NOMO-1 treated with dmso at 0.1 percent for 144 hours (cell line): Measurements from ENCODE around the gene LRCH3.
A peak's percentile ranks its signal among the peaks of the same experiment; 100 is the strongest.

Experiments
- DNase-seq: peaks from one replicate; lab custom pipeline; 2025; ENCODE audit not compliant: unreplicated experiment; lab: John Stamatoyannopoulos, UW

The LRCH3 gene

DNA sequence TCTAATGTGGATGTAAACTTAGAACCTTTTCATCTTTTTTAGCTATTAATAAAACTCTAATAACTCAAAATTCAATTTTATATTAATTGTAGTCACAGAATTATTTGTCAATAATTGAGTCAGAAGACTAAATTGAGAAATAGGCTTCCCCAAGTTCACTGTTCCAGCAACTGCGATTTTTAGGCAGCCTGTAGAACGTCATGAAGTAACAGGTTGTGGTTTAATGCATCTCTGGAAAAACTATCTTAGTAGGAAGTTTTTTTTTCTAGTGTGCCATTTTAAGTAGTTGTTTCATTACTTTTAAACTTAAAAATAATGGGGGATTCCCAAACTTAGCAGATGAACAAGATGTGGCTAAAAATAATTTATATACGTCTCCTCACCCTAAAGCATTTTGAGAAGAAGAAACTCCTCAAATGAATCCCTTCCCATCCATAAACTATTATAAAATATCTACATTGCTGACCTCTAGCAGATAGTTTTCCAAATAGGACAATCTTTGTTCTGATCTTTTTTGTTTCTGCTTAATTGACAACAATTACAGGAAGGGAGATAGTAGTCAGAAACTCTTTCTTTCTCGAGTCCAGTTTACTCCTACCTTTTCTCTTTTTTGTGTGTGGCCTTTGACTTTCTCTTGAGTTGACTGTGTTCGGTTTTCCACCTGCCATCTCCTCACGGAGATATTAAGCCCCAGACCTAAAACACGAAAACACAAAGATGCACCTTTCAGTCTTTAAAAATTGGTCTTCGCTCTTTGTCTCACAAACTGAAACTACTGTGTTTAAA, 43.1 kb downstream of the LRCH3 start:
- DNase-seq = no peak

DNA sequence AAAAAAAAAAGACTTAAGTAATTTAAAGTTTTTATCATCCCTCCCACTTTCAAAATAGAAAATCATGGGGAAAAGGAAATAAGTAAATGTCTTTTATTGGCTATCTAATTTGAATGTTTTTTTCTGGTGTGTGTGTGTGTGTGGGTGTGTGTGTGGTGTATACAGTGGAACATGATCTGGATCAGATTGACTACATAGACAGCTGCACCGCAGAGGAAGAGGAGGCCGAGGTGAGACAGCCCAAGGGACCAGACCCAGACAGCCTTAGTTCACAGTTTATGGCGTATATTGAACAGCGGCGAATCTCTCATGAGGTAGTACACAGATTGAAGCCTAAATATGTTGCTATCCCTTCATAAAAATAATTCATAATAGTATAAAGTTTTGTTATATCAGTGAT, 44.5 kb downstream of the LRCH3 start:
- no peak for DNase-seq

DNA sequence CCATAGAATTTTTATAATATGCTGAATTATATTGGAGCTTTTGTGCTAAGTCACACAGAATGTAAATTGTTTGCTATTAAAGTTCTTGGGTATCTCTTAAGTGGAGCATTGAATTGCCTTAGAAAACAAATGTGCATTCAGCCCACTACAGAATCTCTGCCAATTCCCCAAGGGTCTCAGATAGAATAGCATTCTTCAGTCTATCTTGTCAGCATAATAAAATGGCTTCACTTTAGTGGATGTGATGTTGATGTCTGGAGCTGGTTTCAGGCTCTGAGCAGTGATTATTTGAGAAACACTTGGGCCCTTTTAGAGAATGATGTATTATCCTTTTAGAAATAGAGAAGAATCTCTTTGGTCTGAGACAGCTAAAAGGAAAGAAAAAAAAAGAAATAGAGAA, 45.2 kb downstream of the LRCH3 start:
- no peak for DNase-seq

DNA sequence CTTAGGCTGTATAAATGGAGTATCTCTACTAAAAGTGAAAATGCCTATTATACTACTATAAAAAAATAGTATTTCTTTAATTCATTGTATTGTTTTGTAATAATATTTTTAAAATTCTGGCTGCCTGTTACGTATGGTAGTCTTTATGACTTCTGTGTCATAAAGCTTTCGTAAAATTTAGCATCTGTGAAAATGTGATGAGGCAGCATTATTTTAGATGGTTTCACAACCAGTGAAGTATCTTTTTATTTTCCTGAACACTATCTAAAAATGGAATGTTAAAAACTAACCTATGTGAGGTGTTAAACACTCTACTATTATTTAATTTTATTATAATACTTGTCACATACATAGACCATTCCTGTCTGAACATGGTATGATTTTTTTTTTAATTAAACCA, 46.2 kb downstream of the LRCH3 start:
- DNase-seq = no peak

DNA sequence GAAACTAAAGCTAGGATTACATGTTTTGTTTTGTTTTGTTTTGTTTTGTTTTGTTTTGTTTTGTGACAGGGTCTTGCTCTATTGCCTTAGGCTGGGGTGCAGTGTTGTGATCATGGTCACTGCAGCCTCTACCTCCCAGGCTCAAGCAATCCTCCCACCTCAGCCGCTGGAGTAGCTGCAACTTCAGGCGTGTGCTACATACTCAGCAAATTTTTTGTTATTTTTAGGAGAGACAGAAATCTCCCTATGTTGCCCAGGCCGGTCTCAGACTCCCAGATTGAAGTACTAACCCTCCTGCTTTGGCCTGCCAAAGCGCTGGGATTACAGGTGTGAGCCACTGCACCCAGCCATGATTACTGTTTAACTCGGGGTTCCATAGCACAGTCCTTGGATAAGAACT, 50.7 kb downstream of the LRCH3 start:
- no peak for DNase-seq

DNA sequence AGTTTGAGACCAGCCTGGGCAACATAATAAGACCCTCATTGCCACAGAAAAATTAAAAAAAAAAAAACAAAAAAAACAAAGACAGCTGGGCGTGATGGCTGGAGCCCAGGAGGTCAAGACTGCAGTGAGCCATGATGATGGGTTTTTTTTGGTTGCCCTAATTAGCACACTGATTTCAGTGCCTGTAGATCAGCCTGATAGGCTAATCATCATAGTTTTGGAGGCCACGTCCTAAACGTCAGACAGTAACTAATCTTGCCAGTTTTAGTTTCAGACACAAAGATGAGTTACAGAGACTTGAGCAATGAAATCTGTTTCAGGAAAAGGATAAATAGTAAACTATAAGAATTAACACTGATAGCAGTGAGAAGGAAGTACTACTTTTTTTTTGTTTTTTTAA, 55.4 kb downstream of the LRCH3 start:
- DNase-seq = no peak

DNA sequence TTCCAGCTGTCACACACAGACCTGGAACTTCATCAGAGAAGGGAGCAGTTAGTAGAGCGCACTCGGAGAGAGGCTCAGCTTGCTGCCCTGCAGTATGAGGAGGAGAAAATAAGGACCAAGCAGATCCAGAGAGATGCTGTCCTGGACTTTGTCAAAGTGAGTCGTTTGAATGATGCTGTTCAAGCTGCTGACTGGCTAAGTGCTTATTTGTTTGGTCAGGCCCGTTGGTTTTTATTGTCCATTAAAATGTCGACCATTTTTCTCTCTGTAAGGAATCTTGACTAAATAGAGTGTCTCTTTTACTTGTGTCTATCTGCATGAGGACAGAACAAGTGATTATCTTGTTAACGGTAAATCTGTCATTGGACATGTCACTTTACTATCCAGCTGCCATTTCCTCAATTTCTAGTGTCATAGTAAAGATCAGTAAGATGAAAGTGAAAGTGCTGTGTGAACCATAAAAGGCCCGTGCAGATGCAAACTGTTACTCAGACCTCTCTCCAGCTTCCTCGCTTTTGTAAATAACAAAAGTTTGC, 56.9 kb downstream of the LRCH3 start:
- peak; percentile 62 for DNase-seq

DNA sequence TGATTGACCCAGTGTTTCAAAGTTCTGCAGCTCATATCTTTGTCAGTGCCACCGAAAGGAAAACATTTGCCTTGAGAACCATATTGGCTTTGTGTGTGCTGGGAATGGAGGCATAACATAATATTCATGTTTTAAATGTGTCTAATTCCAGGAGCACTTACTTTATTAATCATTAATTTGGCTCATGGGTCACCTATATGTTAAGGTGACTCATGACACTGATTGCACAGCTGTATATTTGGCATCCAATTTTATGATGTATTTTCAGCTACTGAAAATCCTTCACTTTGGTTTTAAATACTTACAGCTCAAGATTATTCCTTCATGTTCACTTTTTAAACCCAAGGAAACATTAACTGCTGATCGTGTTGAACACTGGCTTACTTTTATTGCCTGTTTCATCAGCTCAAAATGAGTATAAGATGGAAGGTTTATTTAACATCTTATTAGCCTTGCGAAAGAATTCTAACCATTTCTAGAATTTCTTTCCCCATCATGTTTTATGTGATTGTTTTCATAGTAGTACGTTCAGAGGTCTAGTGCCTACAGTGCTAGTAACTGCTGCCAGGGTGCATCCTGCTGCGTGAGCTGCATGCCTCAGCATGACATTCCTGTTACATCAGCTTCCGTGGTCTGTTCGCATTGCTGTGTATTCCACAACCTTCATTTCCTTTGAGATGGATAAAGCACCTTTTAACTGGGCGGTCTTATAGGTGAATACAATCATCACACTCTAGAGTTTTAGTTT, 63.7 kb downstream of the LRCH3 start:
- DNase-seq = no peak

DNA sequence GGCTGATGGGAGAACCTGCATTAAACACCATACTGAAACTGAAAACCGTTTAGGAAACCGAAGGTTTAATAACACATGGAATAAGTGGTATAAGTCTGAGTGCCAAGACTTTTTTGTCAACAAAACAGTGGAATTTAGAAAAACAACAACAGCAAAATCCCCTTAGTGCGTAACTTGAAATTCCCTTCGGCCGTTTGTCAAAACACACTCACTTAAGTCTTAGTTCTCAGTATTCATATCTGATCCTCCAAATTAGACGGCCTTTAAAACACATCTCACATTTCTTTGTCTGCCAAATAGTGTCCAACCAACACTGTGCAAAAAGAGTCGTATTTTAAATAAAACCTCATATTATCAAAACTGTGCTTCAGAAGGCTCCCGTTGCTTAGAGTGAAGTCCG, 64.5 kb downstream of the LRCH3 start:
- no peak for DNase-seq

DNA sequence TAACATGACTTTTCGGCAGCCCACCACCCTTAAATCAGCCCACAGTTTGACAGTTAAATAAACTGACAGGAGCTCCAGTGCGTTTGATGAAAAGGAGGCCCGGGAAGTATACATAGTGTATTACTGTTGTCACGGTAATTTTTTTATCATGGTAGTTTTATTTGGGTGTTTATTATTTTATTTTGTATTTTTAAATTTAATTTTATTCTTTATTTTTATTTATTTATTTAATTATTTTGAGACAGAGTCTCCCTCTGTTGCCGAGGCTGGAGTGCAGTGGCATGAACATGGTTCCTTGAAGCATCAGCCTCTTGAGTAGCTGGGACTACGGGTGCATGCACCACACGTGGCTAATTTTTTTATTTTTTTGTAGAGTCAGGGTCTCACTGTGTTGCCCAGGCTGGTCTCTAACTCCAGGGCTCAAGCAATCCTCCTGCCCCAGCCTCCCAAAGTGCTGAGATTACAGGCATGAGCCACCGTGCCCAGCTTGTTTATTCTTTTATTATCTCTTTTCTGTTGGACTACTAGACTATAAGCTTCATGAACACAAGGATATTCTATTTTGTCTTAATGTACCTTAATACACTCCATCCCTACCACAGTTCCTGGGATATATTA, 65.3 kb downstream of the LRCH3 start:
- no peak for DNase-seq

DNA sequence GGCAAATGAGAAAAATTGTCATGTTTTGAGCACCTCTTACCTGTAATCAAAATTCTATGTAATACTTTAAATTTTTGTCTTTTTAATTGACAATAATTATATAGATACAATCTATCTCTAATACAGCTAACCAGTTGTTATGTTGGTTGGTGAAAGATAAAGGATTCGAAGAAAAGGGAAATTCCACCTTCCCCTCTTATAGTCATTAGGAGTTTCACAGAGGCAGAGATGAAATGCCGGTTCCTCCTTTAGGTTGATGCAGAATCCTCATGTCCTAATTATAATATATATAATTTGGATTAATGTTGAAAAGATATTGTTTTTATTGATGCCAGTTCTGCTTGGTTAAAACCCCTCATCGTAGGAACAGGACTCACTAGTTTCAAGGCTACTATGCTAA, 67.1 kb downstream of the LRCH3 start:
- no peak for DNase-seq

DNA sequence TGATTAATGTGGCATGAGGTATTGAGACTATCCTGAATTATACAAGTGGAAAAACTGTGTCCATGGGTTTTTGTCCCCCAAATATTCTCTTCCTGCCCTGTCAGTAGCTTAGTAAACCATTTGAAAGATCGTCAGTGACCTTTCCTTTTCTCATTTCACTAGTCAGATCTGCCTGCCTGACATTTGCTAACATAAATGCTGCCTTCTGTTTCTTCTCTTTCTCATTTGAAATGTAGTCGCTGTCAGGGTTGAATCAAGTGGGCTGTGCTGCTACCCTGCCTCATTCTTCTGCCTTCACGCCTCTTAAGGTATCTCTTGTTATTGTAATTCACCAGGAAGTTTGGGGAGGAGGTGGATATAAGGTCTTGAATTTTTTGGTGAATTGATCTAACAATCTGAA, 67.5 kb downstream of the LRCH3 start:
- DNase-seq = no peak

DNA sequence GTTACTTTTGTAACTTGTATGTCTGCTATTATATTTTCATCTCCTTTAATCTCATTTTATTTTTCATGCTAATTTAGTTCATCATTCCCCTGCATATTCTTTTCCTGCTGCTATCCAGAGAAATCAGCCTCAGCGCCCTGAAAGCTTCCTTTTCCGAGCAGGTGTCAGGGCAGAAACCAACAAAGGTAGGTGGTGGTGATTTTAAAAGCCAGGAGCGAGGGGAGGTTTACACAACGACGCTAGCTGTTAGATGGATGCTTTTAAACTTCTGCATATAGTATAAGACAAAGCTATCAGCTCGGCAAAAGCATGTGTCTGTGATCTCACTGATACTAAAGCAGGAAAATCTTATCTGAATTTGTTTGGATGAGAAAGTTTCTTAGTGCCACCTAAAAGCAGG, 75.0 kb downstream of the LRCH3 start:
- no peak for DNase-seq

DNA sequence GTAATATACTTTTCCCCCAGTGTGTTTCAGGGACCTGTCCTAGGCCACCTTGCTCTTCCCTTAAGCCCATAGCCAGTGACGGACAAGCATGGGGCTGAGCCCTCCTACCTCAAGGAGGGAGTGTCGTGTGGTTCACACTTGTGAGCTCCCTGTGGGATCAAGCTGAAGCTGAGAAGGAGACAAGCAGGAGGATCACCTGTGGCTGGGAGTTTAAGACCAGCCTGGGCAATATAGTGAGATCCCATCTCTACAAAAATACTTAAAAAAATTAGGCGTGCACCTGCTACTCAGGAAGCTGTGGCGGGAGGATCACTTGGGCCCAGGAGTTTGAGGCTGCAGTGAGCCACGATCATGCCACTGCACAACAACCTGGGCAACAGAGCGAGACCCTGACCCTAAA, 82.3 kb downstream of the LRCH3 start:
- no peak for DNase-seq

DNA sequence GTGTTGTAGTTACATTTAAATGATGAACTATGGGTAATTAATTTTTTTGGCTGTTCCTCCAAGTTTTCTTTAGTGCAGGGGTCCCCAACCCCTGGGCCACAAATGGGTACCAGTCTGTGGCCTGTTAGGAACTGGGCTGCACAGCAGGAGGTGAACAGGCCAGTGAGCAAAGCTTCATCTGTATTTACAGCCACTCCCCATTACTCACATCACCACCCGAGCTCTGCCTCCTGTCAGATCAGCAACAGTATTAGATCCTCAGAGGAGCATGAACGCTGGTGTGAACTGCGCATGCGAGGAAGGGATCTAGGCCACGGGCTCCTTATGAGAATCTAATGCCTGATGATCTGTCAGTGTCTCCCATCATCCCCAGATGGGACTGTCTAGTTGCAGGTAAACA, 83.0 kb downstream of the LRCH3 start:
- DNase-seq = no peak

DNA sequence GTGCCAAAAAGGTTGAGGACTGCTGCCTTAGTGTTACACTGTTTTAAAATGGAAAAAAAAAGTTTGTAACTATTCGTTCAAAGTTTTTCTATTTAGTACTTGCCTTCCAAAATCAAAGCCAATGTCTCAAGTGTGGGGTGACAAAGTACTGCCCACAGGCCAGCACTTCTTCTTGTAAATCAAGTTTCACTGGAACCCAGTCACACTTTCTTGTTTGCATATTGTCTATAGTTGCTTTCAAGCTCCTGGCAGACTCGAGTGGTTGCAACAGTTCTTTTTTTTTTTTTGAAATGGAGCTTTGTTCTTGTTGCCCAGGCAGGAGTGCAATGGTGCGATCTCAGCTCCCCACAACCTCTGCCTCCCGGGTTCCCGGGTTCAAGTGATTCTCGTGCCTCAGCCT, 83.6 kb downstream of the LRCH3 start:
- DNase-seq = no peak

DNA sequence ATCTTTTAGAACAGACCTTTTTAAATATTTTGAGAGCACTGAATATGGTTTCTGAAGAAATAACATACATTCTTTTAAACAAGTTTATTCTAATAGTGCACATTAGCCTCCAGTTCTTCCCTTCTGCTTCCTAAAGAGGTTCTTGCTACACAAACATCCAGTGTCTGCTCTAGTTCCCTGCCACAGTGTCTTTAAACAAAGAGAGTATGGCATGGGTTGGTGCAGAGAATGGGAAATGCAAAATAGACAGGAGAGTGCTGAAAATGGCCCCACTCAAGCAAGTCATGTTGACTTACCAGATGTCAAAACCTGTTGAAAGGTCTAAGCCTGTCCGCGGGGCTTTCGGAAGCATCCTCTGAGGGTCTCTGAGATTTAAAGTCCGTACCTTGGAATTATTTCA, 86.8 kb downstream of the LRCH3 start:
- DNase-seq = no peak

DNA sequence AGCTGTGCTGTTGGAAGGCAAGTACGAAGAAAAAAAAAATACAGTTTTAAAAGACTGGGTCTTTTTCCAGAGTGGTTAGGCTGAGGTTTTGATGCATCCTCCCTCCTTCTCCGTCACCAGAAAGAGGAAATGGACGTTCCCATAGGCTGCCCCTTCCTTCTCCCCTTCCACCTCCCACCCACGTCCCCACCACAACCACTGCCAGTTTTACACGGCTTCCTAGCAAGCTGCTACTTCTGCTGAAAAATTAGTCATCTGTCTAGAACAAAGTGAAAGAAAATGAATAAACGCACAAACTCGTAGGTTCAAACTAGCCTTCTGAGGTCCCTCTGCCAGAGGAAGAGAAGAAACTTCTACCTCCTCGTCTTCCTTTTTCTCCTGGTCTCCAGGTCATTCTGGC, 87.4 kb downstream of the LRCH3 start:
- DNase-seq = peak; percentile 69

DNA sequence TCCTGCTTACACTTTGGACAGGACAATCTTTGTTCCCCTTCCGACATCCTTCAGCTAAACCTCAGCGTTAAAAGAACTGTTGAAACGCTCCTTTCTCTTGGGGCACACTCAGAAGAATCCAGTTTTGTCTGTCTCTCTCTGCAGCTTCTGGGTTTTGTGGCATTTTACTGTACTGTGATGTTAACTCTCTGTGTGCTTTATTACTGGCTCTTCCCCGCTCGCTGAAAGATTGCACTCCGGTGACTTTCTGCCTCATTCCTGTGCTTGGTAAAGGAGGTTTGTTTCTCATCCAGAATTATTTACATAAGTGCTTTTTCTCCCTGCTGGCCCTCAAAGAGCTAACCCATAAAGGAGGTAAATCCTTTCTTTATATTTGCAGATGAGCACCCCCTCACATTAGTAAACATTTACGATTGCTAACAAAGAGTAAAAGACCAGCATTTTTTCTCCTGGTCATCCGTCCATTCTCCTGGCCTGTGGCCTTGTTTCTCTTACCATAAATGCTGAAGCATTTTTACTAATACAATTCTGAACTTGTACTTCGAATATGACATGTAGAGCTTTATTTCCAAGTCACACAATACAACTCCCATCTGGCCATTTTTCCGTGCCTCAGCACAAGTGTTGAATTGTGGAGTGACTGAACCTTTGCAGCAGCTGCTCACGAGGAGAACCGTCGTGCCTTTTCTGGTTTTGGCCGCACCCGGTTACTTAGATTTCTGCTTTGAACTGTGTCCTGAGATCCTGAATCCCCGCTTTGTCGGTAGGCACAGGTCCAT, 89.6 kb downstream of the LRCH3 start:
- DNase-seq = no peak

DNA sequence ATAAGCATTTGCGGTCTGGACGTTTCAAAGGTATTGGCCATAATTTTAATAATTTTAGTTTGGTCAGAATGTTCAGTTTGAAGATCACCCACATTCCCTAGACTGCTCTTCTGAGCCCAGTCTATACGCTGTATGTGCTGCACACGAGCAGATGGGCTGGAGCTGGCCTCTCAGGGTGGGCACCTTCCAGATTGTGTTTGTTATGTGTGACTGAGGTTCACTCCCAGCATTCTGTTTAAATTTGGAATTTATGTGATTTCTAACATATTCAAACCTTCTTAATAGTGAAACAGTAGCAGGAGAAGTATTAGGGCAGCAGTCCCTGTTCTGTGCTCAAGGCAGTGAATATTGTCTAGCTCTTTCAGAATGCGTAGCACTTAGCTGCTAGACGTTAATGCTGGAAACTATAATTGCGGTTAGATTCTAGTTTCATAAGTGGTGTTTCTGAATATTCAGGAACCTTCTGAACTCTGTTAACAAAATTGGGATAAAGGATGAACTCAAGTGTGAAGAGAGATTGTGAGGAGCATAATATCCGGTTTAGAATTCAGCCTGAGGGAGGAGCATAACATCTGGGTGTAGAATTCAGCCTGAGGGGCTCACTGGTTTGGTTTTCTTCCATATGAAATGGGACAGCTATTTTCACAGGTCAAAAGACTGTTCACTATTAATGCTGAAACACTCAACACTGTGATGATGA, 90.4 kb downstream of the LRCH3 start:
- DNase-seq = no peak

DNA sequence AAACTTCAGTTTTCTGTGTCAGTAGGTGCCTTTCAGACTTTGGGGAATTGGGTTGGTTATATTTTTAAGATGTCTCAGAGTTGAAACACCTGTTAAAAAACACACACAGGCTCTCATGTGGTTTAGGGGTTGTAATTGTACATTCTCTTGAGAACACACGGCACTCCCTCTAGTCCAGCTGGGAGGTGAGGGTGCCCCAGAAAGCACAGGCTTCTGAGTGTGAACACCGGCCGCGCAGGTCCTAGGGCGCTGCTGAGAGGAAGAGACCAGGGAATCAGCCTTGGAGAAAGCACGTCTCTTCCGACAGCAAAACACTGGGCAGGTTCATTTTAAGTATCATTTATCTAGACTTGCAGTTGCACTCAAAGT, 90.9 kb downstream of the LRCH3 start:
- no peak for DNase-seq
